HepG2 (cell line): ENCODE measurements around the gene ACAP3. TPM values are rescaled to one million over a fixed set of nuclear protein-coding genes. Genes with fewer than 3 reads are reported as not detected.

ENCODE experiments used
- ARHGAP35 ChIP-seq: sonication (generic); formaldehyde crosslinking; IDR thresholded peaks from 2 replicates; pipeline ENCODE4 v1.9.0; 2022; ENCODE audit warnings: mild to moderate bottlenecking, inconsistent platforms, moderate library complexity, missing genetic modification reagents, borderline replicate concordance
- ATF3 ChIP-seq: sonication (generic); formaldehyde crosslinking; IDR thresholded peaks from 2 replicates; pipeline ENCODE4 v1.4.0; 2020; ENCODE audit warnings: missing genetic modification reagents
- BCLAF1 ChIP-seq: fragments of 450-650 bp; IDR thresholded peaks from 2 replicates; pipeline ENCODE4 v1.6.1; 2017; ENCODE audit warnings: mild to moderate bottlenecking
- ISL2 ChIP-seq: sonication (generic); formaldehyde crosslinking; IDR thresholded peaks from 2 replicates; pipeline ENCODE4 v1.5.0; 2020; ENCODE audit warnings: missing genetic modification reagents
- MTA3 ChIP-seq: sonication (generic); formaldehyde crosslinking; IDR thresholded peaks from 2 replicates; pipeline ENCODE4 v1.4.0; 2020; ENCODE audit warnings: missing genetic modification reagents
- PATZ1 ChIP-seq: sonication (generic); formaldehyde crosslinking; IDR thresholded peaks from 2 replicates; pipeline ENCODE4 v1.4.0; 2020; ENCODE audit warnings: missing genetic modification reagents
- SALL1 ChIP-seq: sonication (generic); formaldehyde crosslinking; IDR thresholded peaks from 2 replicates; pipeline ENCODE4 v1.8.0; 2022; ENCODE audit warnings: mild to moderate bottlenecking, missing genetic modification reagents
- SIN3A ChIP-seq: IDR thresholded peaks from 2 replicates; pipeline ENCODE4 v1.6.1; 2011; ENCODE audit warnings: low read depth, mild to moderate bottlenecking, control low read depth, low read length, borderline replicate concordance
- TEAD2 ChIP-seq: sonication (generic); formaldehyde crosslinking; IDR thresholded peaks from 2 replicates; pipeline ENCODE4 v1.9.0; 2021; ENCODE audit warnings: missing genetic modification reagents
- UBTF ChIP-seq: sonication (generic); formaldehyde crosslinking; IDR thresholded peaks from 2 replicates; pipeline ENCODE4 v1.4.0; 2020; ENCODE audit warnings: mild to moderate bottlenecking, missing genetic modification reagents
- ZFAT ChIP-seq: sonication (generic); formaldehyde crosslinking; conservative IDR thresholded peaks from 2 replicates; pipeline ENCODE4 v1.8.1; 2023; ENCODE audit warnings: missing genetic modification reagents, inconsistent platforms
- ZMYM2 ChIP-seq: sonication (generic); formaldehyde crosslinking; IDR thresholded peaks from 2 replicates; pipeline ENCODE4 v1.8.0; 2022; ENCODE audit warnings: mild to moderate bottlenecking, missing genetic modification reagents
- ZNF281 ChIP-seq: sonication (generic); formaldehyde crosslinking; IDR thresholded peaks from 2 replicates; pipeline ENCODE4 v1.4.0; 2020; ENCODE audit warnings: missing genetic modification reagents, borderline replicate concordance
- ZNF337 ChIP-seq: sonication (generic); formaldehyde crosslinking; IDR thresholded peaks from 2 replicates; pipeline ENCODE4 v1.5.1; 2020; ENCODE audit warnings: missing genetic modification reagents, low read depth, mild to moderate bottlenecking, borderline replicate concordance
- ZNF496 ChIP-seq: sonication (generic); formaldehyde crosslinking; IDR thresholded peaks from 2 replicates; pipeline ENCODE4 v1.8.1; 2023; ENCODE audit warnings: mild to moderate bottlenecking, moderate library complexity, missing genetic modification reagents; ENCODE audit not compliant: insufficient replicate concordance
- ZNF615 ChIP-seq: sonication (generic); formaldehyde crosslinking; IDR thresholded peaks from 2 replicates; pipeline ENCODE4 v1.5.0; 2020; ENCODE audit warnings: mild to moderate bottlenecking, missing genetic modification reagents, borderline replicate concordance
- ZNF773 ChIP-seq: sonication (generic); formaldehyde crosslinking; IDR thresholded peaks from 2 replicates; pipeline ENCODE4 v1.4.0; 2020; ENCODE audit warnings: missing genetic modification reagents, borderline replicate concordance
- ZNF891 ChIP-seq: sonication (generic); formaldehyde crosslinking; IDR thresholded peaks from 2 replicates; pipeline ENCODE4 v1.5.0; 2020; ENCODE audit warnings: mild to moderate bottlenecking, missing genetic modification reagents
- ZSCAN12 ChIP-seq: sonication (generic); formaldehyde crosslinking; IDR thresholded peaks from 2 replicates; pipeline ENCODE4 v1.9.0; 2021; ENCODE audit warnings: mild to moderate bottlenecking, missing genetic modification reagents
- polyA plus RNA-seq, 8 experiments: library from polyadenylated mRNA; depleted of rRNA in 3 of 8; stranded (reverse) in 7 of 8; unstranded in 1 of 8; fragments of >200 nt; fragmentation: Illumina TruSeq in 4 of 8; extraction: Trizol in 4 of 8; gene quantifications; 2 replicates each; pipeline versions ENCODE4 v1.2.1 to v1.2.3, GENCODE V29; 2011 to 2016; ENCODE audit warnings: low read depth in 4 of 8, missing spikeins in 1 of 8, mixed read lengths in 1 of 8; ENCODE audit not compliant: insufficient read depth in 1 of 8
- total RNA-seq, 5 experiments: library from RNA; depleted of rRNA; stranded (reverse); fragments of >200 nt; fragmentation: Illumina TruSeq; extraction: Trizol; gene quantifications; 2 replicates each; pipeline ENCODE4 v1.2.3, GENCODE V29; 2016; ENCODE audit warnings: low read depth in 1 of 5

ACAP3 gene
- total and polyA plus RNA-seq, 2 of the 13 experiments (the other 11 are each of a cell fraction or from before 2014, with no cell fraction given), result 29.4 to 50.8 TPM

- TF ChIP-seq ISL2 (CRISPR knock-in tag) (no peak), ARHGAP35 (CRISPR knock-in tag) (no peak), SALL1 (CRISPR knock-in tag) (peak; percentile 55; the same call in 1 of the 2 replicates), MTA3 (CRISPR knock-in tag) (no peak), BCLAF1 (no peak), ZNF496 (CRISPR knock-in tag) (no peak), TEAD2 (CRISPR knock-in tag) (no peak), SIN3A (no peak), ZNF891 (CRISPR knock-in tag) (peak; percentile 65; the same call in 1 of the 2 replicates), ZNF615 (CRISPR knock-in tag) (no peak), ATF3 (CRISPR knock-in tag) (no peak), ZMYM2 (no peak), PATZ1 (CRISPR knock-in tag) (peak; percentile 88), ZFAT (no peak), ZNF281 (CRISPR knock-in tag) (no peak), UBTF (CRISPR knock-in tag) (peak; percentile 83), ZNF337 (no peak), ZSCAN12 (0 out of 2 replicates have a peak, but pooled peaks have one; percentile 53), ZNF773 (CRISPR knock-in tag) (peak; percentile 37; the same call in 1 of the 2 replicates)
Observed at GRCh38 chr1:1324524-1325287, 17.0 kb upstream of the ACAP3 start, which contains the start of the genes CPTP and INTS11 (continued).
